Natural killer cell (primary cell): Measurements from ENCODE around the gene GPR63. TPM values are rescaled to one million over a fixed set of nuclear protein-coding genes. Genes with fewer than 3 reads are reported as not detected.

Source experiments
- ATAC-seq, 3 donors: fragments of 150-1000 bp in 2 of 3; fragments of 200-7000 bp in 1 of 3; cut with Tn5 transposase; 1 replicate in 1 of 3; 2 replicates in 2 of 3; pipeline ENCODE4 v1.10.0; 2021; ENCODE audit warnings: mild to moderate bottlenecking in 2 of 3, moderate library complexity in 2 of 3
- DNase-seq, 2 donors: peaks; one replicate each; pipeline versions ENCODE4 v3.0.0 to v3.0.0-alpha.2; 2013 to 2021; ENCODE audit warnings: mixed read lengths in 1 of 2
- H3K27ac ChIP-seq: one replicate; pipeline ENCODE4 v1.5.1; 2013; ENCODE audit warnings: mild to moderate bottlenecking, low read length
- H3K27me3 ChIP-seq: one replicate; pipeline ENCODE4 v1.6.1; 2013; ENCODE audit warnings: low read length; ENCODE audit not compliant: control insufficient read depth, insufficient read depth
- H3K36me3 ChIP-seq: one replicate; pipeline ENCODE4 v1.6.1; 2013; ENCODE audit warnings: low read length; ENCODE audit not compliant: control insufficient read depth, insufficient read depth
- H3K4me1 ChIP-seq: one replicate; pipeline ENCODE4 v1.6.1; 2013; ENCODE audit warnings: low read length; ENCODE audit not compliant: control insufficient read depth, insufficient read depth
- H3K4me3 ChIP-seq: one replicate; pipeline ENCODE4 v1.5.1; 2013; ENCODE audit warnings: low read length
- H3K9me3 ChIP-seq: one replicate; pipeline ENCODE4 v1.6.1; 2013; ENCODE audit warnings: low read length; ENCODE audit not compliant: control insufficient read depth, insufficient read depth
- H3K27ac Mint-ChIP-seq, 2 donors: one replicate each; pipeline ENCODE4 v1.8.0; 2022; ENCODE audit warnings: mild to moderate bottlenecking in 2 of 2, mixed read lengths in 2 of 2, moderate library complexity in 1 of 2
- H3K27me3 Mint-ChIP-seq, 2 donors: one replicate each; pipeline ENCODE4 v1.8.0; 2022; ENCODE audit warnings: low read depth in 2 of 2, mixed read lengths in 2 of 2
- H3K36me3 Mint-ChIP-seq: one replicate; pipeline ENCODE4 v1.8.0; 2022; ENCODE audit warnings: mixed read lengths
- H3K4me1 Mint-ChIP-seq, 2 donors: one replicate each; pipeline ENCODE4 v1.8.0; 2022; ENCODE audit warnings: mixed read lengths in 2 of 2
- H3K4me3 Mint-ChIP-seq: one replicate; pipeline ENCODE4 v1.8.0; 2022; ENCODE audit warnings: mild to moderate bottlenecking, moderate library complexity, mixed read lengths
- H3K9me3 Mint-ChIP-seq, 2 donors: one replicate each; pipeline ENCODE4 v1.8.0; 2022; ENCODE audit warnings: mixed read lengths in 2 of 2
- WGBS: methylation state at CpG from one replicate; pipeline ENCODE4 v1.1.7; 2013; ENCODE audit warnings: missing lambda C conversion rate; ENCODE audit not compliant: insufficient coverage; 5-methylcytosine and 5-hydroxymethylcytosine counted together
- intact Hi-C: fragments of 100-400 bp; cut with micrococcal nuclease; formaldehyde crosslinking; loops from one replicate; pipeline ENCODE4 v1.14.2; 2022
- total RNA-seq, 4 donors: library from RNA; stranded (reverse); fragments of 120-200 nt in 1 of 4; gene quantifications; one replicate each; pipeline versions ENCODE4 v1.2.3 to v1.2.4, GENCODE V29; 2013 to 2022
- TF ChIP-seq, protein P1 (sequence below): fragments of 200-600 bp; IDR thresholded peaks from one replicate; pipeline ENCODE4 v1.8.0; 2022; ENCODE audit warnings: antibody characterized with exemption

The GPR63 gene
- total RNA-seq, 3 donors from 2014 or later (not counting 1 experiment from before 2014, with no cell fraction given) = 0.07 to 0.31 (median 0.08) TPM

DNA sequence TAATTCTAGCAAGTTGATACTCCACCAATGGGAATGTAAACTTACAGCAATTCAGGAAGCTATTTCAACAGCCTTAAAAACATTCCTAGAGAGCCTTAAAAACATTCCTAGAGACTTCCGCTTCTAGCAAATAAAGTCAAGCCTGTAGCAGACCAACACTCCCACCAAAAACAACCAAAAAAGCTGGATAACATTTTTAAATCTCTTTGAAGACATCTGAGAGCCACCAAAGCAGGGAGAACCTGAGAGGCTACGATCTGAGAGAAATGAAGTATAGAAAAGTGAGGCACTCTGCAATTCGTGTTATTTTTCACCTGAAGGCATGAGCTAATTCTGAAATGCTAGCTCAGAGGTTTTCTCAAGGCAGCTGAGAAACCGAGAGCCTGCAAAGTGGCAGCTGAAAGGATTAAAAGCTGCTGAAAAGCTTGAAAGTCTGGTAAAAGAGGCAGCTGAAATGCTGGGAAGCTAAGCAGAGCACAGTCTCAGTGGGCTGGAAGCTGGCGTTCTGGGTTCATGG lies 20.9 kb downstream of the GPR63 start:
- Mint-ChIP-seq H3K27ac (no peak overlapping the region), H3K27me3 (peaks cover 0 to 16% of the 10 kb centered on the region in 2 donors), H3K4me3 (no peak overlapping the region), H3K4me1 (no peaks in the 10 kb centered on the region), H3K36me3 (no peaks in the 10 kb centered on the region), H3K9me3 (peaks cover 0 to 2% of the 10 kb centered on the region in 2 donors)
- intact Hi-C loops = no loop called here
- WGBS = 74% methylated on average over 5 of the region's 5 CpGs
- no peak overlapping the region for H3K27ac ChIP-seq
- no peak for ATAC-seq
- H3K36me3 ChIP-seq = no peaks in the 10 kb centered on the region
- no peaks in the 10 kb centered on the region for H3K27me3 ChIP-seq
- TF ChIP-seq, protein P1, sequence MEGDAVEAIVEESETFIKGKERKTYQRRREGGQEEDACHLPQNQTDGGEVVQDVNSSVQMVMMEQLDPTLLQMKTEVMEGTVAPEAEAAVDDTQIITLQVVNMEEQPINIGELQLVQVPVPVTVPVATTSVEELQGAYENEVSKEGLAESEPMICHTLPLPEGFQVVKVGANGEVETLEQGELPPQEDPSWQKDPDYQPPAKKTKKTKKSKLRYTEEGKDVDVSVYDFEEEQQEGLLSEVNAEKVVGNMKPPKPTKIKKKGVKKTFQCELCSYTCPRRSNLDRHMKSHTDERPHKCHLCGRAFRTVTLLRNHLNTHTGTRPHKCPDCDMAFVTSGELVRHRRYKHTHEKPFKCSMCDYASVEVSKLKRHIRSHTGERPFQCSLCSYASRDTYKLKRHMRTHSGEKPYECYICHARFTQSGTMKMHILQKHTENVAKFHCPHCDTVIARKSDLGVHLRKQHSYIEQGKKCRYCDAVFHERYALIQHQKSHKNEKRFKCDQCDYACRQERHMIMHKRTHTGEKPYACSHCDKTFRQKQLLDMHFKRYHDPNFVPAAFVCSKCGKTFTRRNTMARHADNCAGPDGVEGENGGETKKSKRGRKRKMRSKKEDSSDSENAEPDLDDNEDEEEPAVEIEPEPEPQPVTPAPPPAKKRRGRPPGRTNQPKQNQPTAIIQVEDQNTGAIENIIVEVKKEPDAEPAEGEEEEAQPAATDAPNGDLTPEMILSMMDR = no peak
- no peak for DNase-seq
- no peaks in the 10 kb centered on the region for H3K9me3 ChIP-seq
- no peaks in the 10 kb centered on the region for H3K4me1 ChIP-seq
- no peak overlapping the region for H3K4me3 ChIP-seq

- Mint-ChIP-seq H3K27me3 (peaks cover 0 to 14% of the 10 kb centered on the region in 2 donors), H3K36me3 (no peaks in the 10 kb centered on the region), H3K4me1 (no peaks in the 10 kb centered on the region), H3K4me3 (no peak overlapping the region), H3K9me3 (peaks cover 0 to 2% of the 10 kb centered on the region in 2 donors), H3K27ac (no peak overlapping the region)
- Histone ChIP-seq H3K27ac (no peak overlapping the region), H3K36me3 (no peaks in the 10 kb centered on the region), H3K9me3 (no peaks in the 10 kb centered on the region), H3K4me1 (no peaks in the 10 kb centered on the region), H3K4me3 (no peak overlapping the region), H3K27me3 (no peaks in the 10 kb centered on the region)
- DNase-seq (no peak), ATAC-seq (no peak)
- intact Hi-C loops = no loop called here
- WGBS = 100% methylated on average over 1 of the region's 1 CpG
- TF ChIP-seq, protein P1 = no peak
These were observed 22.7 kb downstream of the GPR63 start for GRCh38 chr6:96814625-96815024.

GRCh38 chr6:96812077-96812703 lies 25.1 kb downstream of the GPR63 start:
- H3K4me3 Mint-ChIP-seq = no peak overlapping the region
- TF ChIP-seq, protein P1 = no peak
- H3K36me3 Mint-ChIP-seq = no peaks in the 10 kb centered on the region
- H3K4me1 Mint-ChIP-seq = no peaks in the 10 kb centered on the region
- Histone ChIP-seq H3K27ac (no peak overlapping the region), H3K4me3 (no peak overlapping the region), H3K27me3 (no peaks in the 10 kb centered on the region), H3K4me1 (no peaks in the 10 kb centered on the region), H3K36me3 (no peaks in the 10 kb centered on the region), H3K9me3 (no peaks in the 10 kb centered on the region)
- intact Hi-C loops = no loop called here
- ATAC-seq = no peak
- peaks cover 0 to 2% of the 10 kb centered on the region in 2 donors for H3K9me3 Mint-ChIP-seq
- H3K27me3 Mint-ChIP-seq = peaks cover 0 to 14% of the 10 kb centered on the region in 2 donors
- H3K27ac Mint-ChIP-seq = no peak overlapping the region
- DNase-seq = no peak
- WGBS = no CpG with 5 or more reads among the region's 1 CpG

DNA sequence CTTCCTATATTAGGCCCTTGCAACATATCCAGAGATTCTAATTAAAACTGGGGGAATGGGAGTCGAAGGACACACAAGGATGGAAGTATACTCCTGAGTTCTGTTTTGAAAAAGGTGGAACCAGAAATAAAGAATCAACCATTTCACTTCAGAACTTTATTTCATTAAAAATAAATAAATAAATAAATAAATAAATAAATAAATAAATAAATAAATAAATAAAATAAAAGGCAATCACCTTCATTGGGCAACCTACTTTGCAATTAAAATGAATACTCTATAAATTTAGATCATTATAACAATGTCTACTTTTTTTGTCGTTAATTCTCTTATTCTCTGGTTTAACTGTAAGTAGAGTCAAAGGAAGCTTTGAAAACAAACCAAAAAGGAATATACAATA lies 25.6 kb downstream of the GPR63 start:
- Histone ChIP-seq H3K27me3 (no peaks in the 10 kb centered on the region), H3K27ac (no peak overlapping the region), H3K4me1 (no peaks in the 10 kb centered on the region), H3K4me3 (no peak overlapping the region), H3K9me3 (no peaks in the 10 kb centered on the region), H3K36me3 (no peaks in the 10 kb centered on the region)
- WGBS = no CpG with 5 or more reads among the region's 2 CpGs
- peaks cover 0 to 2% of the 10 kb centered on the region in 2 donors for H3K9me3 Mint-ChIP-seq
- intact Hi-C loops = no loop called here
- no peak for DNase-seq
- H3K36me3 Mint-ChIP-seq = no peaks in the 10 kb centered on the region
- no peaks in the 10 kb centered on the region for H3K4me1 Mint-ChIP-seq
- ATAC-seq = no peak
- H3K4me3 Mint-ChIP-seq = no peak overlapping the region
- TF ChIP-seq, protein P1 = no peak
- no peak overlapping the region for H3K27ac Mint-ChIP-seq
- H3K27me3 Mint-ChIP-seq = peaks cover 0 to 14% of the 10 kb centered on the region in 2 donors
